ENCODE results near the gene AMPD3.

AMPD3 gene

DNA sequence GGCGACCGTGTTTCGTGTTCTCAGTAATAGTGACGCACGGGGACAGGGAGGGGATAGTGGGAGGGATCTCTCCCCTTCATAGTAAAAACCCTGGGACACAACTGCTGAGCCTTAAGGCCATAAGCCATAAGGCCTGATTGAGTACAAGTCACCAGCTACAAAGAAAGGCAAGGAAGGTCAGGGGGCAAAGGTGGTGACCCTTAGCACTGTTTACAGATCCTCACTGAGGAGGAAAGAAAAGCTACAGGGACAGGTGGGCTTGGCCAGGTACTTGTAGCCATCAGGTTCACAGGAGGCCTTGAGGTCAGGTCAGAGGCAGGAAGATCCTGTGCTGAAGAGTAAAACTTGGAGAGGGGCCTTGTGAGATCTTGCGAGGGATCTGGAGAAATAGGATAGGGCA, 15.1 kb upstream of the AMPD3 start:
- Histone ChIP-seq H3K9me3 (ENCODE audit: control insufficient read depth, insufficient read depth, low read length) (no peaks in the 10 kb centered on the region), H3K9ac (ENCODE audit: low read depth, low read length) (no peak overlapping the region), H3K36me3 (ENCODE audit: control insufficient read depth, insufficient read depth, low read length) (no peaks in the 10 kb centered on the region), H3K27me3 (ENCODE audit: control insufficient read depth, insufficient read depth, low read length) (no peaks in the 10 kb centered on the region), H3K4me3 (ENCODE audit: low read depth, low read length) (no peak overlapping the region), H3K4me1 (ENCODE audit: control insufficient read depth, insufficient read depth, low read length) (no peaks in the 10 kb centered on the region)

DNA sequence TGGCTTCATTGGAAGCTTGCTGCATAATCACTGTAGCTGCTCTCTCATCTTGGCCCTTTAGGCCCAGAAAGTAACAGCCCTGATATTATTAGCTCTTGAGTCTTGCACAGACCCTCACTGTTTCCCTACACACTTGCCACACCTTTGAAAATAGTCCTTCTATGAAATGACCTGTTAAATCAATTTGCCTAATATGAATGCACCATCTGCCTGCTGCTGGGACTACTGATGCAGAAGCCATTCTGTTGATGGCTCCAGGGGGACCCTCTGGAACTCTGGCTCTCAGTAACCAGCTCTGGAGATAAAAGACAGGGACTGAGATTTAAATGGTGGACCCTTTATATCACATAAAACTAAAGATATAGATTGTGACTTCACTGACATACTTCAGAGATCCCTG, 14.7 kb upstream of the AMPD3 start:
- Histone ChIP-seq H3K27me3 (ENCODE audit: control insufficient read depth, insufficient read depth, low read length) (no peaks in the 10 kb centered on the region), H3K9me3 (ENCODE audit: control insufficient read depth, insufficient read depth, low read length) (no peaks in the 10 kb centered on the region), H3K4me3 (ENCODE audit: low read depth, low read length) (no peak overlapping the region), H3K4me1 (ENCODE audit: control insufficient read depth, insufficient read depth, low read length) (no peaks in the 10 kb centered on the region), H3K36me3 (ENCODE audit: control insufficient read depth, insufficient read depth, low read length) (no peaks in the 10 kb centered on the region), H3K9ac (ENCODE audit: low read depth, low read length) (no peak overlapping the region)

DNA sequence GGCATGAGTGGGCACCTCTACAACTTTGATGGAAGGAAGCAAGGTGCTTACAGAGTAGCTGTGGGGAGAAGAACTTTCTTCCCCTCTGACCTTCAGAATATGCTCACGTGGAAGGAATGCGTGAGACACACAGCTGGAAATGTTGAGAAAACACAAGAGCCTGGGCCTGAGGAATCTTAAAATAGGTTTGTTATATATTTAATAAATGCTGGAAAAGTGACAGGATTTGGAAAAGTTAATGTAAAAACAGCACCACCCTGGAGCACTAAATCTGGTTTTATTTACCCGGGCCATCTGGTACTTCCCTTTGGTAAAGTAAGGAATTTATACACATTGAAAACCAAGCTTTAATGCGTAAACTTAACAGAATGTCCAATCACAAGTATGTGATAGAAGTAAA, 14.0 kb upstream of the AMPD3 start:
- H3K9me3 ChIP-seq (ENCODE audit: control insufficient read depth, insufficient read depth, low read length), result no peaks in the 10 kb centered on the region

GRCh38 chr11:10441652-10442503, 13.2 kb upstream of the AMPD3 start:
- H3K9me3 ChIP-seq (ENCODE audit: control insufficient read depth, insufficient read depth, low read length), result no peaks in the 10 kb centered on the region
- no peak overlapping the region for H3K9ac ChIP-seq (ENCODE audit: low read depth, low read length)
- H3K27me3 ChIP-seq (ENCODE audit: control insufficient read depth, insufficient read depth, low read length), result no peaks in the 10 kb centered on the region
- no peak overlapping the region for H3K4me3 ChIP-seq (ENCODE audit: low read depth, low read length)
- H3K4me1 ChIP-seq (ENCODE audit: control insufficient read depth, insufficient read depth, low read length), result no peaks in the 10 kb centered on the region
- H3K36me3 ChIP-seq (ENCODE audit: control insufficient read depth, insufficient read depth, low read length), result no peaks in the 10 kb centered on the region

More for the DNA sequence above, 14.0 kb upstream of the AMPD3 start:
- H3K4me1 ChIP-seq (ENCODE audit: control insufficient read depth, insufficient read depth, low read length), result no peaks in the 10 kb centered on the region
- H3K27me3 ChIP-seq (ENCODE audit: control insufficient read depth, insufficient read depth, low read length), result no peaks in the 10 kb centered on the region
- no peaks in the 10 kb centered on the region for H3K36me3 ChIP-seq (ENCODE audit: control insufficient read depth, insufficient read depth, low read length)
- no peak overlapping the region for H3K9ac ChIP-seq (ENCODE audit: low read depth, low read length)
- H3K4me3 ChIP-seq (ENCODE audit: low read depth, low read length), result no peak overlapping the region

GRCh38 chr11:10443152-10443551, 11.9 kb upstream of the AMPD3 start:
- Histone ChIP-seq H3K9ac (ENCODE audit: low read depth, low read length) (no peak overlapping the region), H3K4me3 (ENCODE audit: low read depth, low read length) (no peak overlapping the region), H3K9me3 (ENCODE audit: control insufficient read depth, insufficient read depth, low read length) (no peaks in the 10 kb centered on the region), H3K27me3 (ENCODE audit: control insufficient read depth, insufficient read depth, low read length) (no peaks in the 10 kb centered on the region), H3K36me3 (ENCODE audit: control insufficient read depth, insufficient read depth, low read length) (no peaks in the 10 kb centered on the region), H3K4me1 (ENCODE audit: control insufficient read depth, insufficient read depth, low read length) (no peaks in the 10 kb centered on the region)

DNA sequence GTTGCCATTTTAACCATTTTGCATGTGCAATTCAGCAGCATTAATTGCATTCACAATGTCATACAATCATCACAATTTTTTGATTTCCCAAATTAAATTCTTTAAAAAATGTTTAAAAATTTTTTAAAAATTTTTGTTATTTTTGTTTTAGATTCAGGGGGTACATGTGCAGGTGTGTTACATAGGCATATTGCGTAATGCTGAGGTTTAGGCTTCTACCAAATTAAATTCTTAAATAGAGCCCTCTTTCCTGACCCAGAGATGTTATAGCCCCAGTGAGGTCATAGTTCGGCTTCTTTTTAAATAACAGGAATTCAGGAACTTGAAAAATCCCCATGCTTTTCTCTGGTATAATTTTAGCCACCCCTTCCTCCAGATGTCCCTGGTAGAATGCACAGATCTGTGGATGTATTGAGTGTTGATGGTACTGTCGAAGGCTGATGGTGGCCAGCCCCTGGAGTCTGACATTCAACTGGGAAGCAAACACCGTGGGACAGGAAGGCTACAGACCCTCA, 11.3 kb upstream of the AMPD3 start:
- no peak overlapping the region for H3K9ac ChIP-seq (ENCODE audit: low read depth, low read length)
- no peaks in the 10 kb centered on the region for H3K36me3 ChIP-seq (ENCODE audit: control insufficient read depth, insufficient read depth, low read length)
- no peak overlapping the region for H3K4me3 ChIP-seq (ENCODE audit: low read depth, low read length)
- H3K9me3 ChIP-seq (ENCODE audit: control insufficient read depth, insufficient read depth, low read length), result no peaks in the 10 kb centered on the region
- H3K4me1 ChIP-seq (ENCODE audit: control insufficient read depth, insufficient read depth, low read length), result no peaks in the 10 kb centered on the region
- H3K27me3 ChIP-seq (ENCODE audit: control insufficient read depth, insufficient read depth, low read length), result peaks cover 4% of the 10 kb centered on the region

GRCh38 chr11:10444725-10445315, 10.2 kb upstream of the AMPD3 start:
- H3K4me1 ChIP-seq (ENCODE audit: control insufficient read depth, insufficient read depth, low read length), result no peaks in the 10 kb centered on the region
- H3K36me3 ChIP-seq (ENCODE audit: control insufficient read depth, insufficient read depth, low read length), result no peaks in the 10 kb centered on the region
- peaks cover 14% of the 10 kb centered on the region for H3K27me3 ChIP-seq (ENCODE audit: control insufficient read depth, insufficient read depth, low read length)
- no peak overlapping the region for H3K4me3 ChIP-seq (ENCODE audit: low read depth, low read length)
- no peaks in the 10 kb centered on the region for H3K9me3 ChIP-seq (ENCODE audit: control insufficient read depth, insufficient read depth, low read length)
- no peak overlapping the region for H3K9ac ChIP-seq (ENCODE audit: low read depth, low read length)

DNA sequence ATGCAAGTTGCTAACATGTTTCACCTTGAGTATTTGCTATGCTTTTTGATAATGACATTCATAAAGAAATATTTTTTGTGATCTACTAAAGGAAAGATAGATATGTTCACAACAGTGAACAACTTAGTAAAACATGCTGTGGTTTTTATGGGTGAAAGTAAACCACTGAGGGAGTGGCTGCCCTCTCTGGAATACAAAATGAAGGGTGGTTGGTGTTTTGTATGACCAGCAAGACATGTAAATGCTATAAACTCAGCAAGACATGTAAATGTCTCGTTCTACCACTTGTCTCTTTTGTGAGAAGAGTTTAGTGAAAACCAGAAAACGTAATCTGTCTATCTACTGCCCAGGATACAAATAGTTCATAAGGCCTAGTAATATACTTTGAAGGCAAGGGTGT, 7.6 kb upstream of the AMPD3 start:
- Histone ChIP-seq H3K4me1 (ENCODE audit: control insufficient read depth, insufficient read depth, low read length) (peaks cover 2% of the 10 kb centered on the region), H3K27me3 (ENCODE audit: control insufficient read depth, insufficient read depth, low read length) (peaks cover 32% of the 10 kb centered on the region)

GRCh38 chr11:10450462-10451425, 4.3 kb upstream of the AMPD3 start:
- Histone ChIP-seq H3K4me3 (ENCODE audit: low read depth, low read length) (peak overlapping the region; percentile 62), H3K36me3 (ENCODE audit: control insufficient read depth, insufficient read depth, low read length) (no peaks in the 10 kb centered on the region), H3K4me1 (ENCODE audit: control insufficient read depth, insufficient read depth, low read length) (peaks cover 8% of the 10 kb centered on the region), H3K9ac (ENCODE audit: low read depth, low read length) (peak overlapping the region; percentile 42), H3K9me3 (ENCODE audit: control insufficient read depth, insufficient read depth, low read length) (no peaks in the 10 kb centered on the region), H3K27me3 (ENCODE audit: control insufficient read depth, insufficient read depth, low read length) (peaks cover 37% of the 10 kb centered on the region)

More for the DNA sequence above, 7.6 kb upstream of the AMPD3 start:
- Histone ChIP-seq H3K9me3 (ENCODE audit: control insufficient read depth, insufficient read depth, low read length) (no peaks in the 10 kb centered on the region), H3K4me3 (ENCODE audit: low read depth, low read length) (no peak overlapping the region), H3K9ac (ENCODE audit: low read depth, low read length) (no peak overlapping the region), H3K36me3 (ENCODE audit: control insufficient read depth, insufficient read depth, low read length) (no peaks in the 10 kb centered on the region)

DNA sequence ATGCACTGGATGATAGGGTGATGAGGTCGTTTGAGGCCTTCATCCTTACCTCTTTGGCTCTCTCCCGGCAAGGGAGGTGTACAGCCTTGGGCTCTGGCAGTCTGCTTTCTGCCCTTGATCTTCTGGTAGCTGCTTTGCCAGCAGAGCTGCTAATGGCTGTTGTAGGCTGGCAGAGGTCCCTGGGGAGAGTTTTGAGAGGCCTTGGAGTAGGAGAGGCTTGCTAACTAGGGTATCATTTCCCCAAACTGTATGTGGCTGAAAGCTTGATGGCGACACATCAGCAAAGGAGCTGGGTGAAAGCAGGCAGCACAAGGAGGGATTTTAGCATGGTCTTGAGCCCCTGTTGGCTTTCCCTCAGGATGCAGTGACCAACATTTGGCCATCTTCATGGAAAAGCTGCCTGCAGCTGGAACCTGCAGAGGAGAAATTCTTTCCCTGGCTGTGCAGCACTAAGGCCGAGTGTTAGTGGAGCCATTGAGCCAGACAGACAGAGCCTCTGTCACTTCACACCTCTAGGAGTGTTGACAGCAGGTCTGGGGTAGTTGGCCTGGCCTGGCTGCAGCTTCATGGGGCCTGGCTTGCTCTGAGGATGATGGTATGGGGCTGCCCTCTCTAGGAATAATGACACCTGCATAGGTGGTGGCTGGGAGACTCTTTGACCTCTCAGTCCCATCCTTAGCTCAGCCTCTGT, 3.5 kb upstream of the AMPD3 start:
- Histone ChIP-seq H3K4me1 (ENCODE audit: control insufficient read depth, insufficient read depth, low read length) (peaks cover 16% of the 10 kb centered on the region), H3K27me3 (ENCODE audit: control insufficient read depth, insufficient read depth, low read length) (peaks cover 37% of the 10 kb centered on the region), H3K9ac (ENCODE audit: low read depth, low read length) (no peak overlapping the region)

DNA sequence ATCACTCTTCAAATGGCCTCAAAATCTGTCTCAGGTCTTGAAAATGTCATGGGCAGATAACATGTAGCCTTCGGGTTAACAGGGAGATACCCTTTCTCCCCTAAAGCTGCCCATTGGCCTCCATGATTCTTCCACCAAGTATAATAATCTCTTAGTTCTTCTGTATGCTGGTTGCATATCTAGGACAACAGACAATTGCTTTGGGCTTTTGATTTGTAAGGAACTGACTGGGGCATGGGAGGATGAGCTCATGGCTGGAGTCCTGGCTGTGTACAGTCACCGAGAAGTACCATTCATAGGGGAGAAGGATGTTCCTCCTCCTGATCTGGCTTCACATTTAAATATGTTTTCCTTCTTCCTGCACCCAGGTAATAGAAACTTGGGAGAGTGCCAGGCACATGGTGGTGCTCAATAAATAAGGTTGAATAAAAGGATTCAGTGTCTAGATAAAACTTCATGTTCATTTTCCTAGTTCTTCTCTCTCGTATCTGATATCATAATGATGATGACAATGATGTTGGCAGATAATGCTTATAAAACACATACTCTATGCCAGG, 2.8 kb upstream of the AMPD3 start:
- peaks cover 37% of the 10 kb centered on the region for H3K27me3 ChIP-seq (ENCODE audit: control insufficient read depth, insufficient read depth, low read length)
- H3K4me3 ChIP-seq (ENCODE audit: low read depth, low read length), result no peak overlapping the region
- no peak overlapping the region for H3K9ac ChIP-seq (ENCODE audit: low read depth, low read length)
- H3K9me3 ChIP-seq (ENCODE audit: control insufficient read depth, insufficient read depth, low read length), result no peaks in the 10 kb centered on the region
- H3K4me1 ChIP-seq (ENCODE audit: control insufficient read depth, insufficient read depth, low read length), result peaks cover 17% of the 10 kb centered on the region
- no peaks in the 10 kb centered on the region for H3K36me3 ChIP-seq (ENCODE audit: control insufficient read depth, insufficient read depth, low read length)

More for the DNA sequence above, 3.5 kb upstream of the AMPD3 start:
- Histone ChIP-seq H3K4me3 (ENCODE audit: low read depth, low read length) (no peak overlapping the region), H3K9me3 (ENCODE audit: control insufficient read depth, insufficient read depth, low read length) (no peaks in the 10 kb centered on the region), H3K36me3 (ENCODE audit: control insufficient read depth, insufficient read depth, low read length) (no peaks in the 10 kb centered on the region)

All from iPS-15b (cell line).